EH (cell line): Measurements from ENCODE around the gene SH2D6.
A peak's percentile ranks its signal among the peaks of the same experiment; 100 is the strongest.
"Not testable (repeated sequence)": the region's sequence is repeated elsewhere in the genome, so short reads cannot be mapped to it uniquely, and the experiment has no call there.

Source experiments
- DNase-seq: peaks from one replicate; pipeline ENCODE4 v3.0.0-alpha.2; 2015; ENCODE audit warnings: low read depth

SH2D6 gene

DNA sequence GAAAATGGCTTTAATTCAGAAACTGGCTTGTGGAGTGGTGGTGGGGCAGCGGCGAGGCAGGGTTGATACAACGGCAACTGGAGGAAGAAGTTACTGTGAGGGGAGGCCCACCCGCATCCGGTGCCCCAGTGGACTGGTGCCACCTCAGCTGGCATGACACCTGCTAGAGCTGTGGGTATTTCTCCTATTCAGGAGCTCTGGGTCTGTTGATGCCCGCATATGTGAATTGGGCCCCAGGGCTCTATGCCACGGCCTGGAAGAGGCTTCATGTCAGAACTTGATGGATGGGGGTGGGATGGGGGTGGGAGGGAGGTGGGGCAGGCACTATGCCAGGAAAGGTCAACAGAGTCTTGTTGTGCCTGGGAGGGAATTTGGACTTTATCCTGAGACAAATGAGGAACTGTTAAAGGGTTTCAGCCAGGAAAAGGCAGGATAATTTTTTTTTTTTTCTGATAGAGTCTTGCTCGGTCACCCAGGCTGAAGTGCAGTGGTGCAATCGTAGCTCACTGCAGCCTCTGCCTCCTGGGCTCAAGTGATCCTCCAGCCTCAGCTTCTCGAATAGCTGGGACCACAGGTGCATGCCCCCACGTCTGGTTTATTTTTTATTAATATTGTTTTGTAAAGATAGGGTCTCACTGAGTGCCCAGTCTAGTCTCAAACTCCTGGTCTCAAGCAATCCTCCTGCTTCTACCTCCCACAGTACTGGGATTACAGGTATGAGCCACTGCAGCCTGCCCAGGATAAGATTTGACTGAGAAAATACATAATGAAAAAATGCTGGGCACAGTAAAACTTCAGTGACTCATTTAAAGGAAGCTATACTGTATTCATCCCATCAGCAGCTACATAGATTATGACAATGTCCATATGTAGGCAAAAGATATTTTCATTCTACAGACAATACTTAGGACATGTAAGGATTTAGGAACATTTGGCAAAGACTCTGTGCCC is 52.6 kb downstream of the SH2D6 start:
- DNase-seq, result no peak

DNA sequence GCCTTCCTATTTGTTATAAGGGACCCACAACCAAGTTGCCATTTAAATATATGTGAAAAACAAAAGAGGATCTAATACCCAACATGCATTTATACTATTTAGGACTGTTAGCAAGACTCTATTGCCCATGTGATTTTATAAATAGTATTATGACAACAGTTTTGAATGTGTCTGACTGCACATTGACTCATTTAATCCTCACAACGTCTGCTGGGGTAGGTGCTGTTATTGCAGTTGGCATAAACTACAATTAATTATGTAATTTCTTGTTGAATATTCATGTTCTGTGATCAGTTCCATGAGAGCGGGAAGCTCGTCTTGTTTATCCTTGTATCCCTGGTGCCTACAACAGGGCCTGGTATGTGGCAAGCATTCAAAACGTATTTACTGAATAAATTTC is 53.7 kb downstream of the SH2D6 start:
- DNase-seq, result no peak

DNA sequence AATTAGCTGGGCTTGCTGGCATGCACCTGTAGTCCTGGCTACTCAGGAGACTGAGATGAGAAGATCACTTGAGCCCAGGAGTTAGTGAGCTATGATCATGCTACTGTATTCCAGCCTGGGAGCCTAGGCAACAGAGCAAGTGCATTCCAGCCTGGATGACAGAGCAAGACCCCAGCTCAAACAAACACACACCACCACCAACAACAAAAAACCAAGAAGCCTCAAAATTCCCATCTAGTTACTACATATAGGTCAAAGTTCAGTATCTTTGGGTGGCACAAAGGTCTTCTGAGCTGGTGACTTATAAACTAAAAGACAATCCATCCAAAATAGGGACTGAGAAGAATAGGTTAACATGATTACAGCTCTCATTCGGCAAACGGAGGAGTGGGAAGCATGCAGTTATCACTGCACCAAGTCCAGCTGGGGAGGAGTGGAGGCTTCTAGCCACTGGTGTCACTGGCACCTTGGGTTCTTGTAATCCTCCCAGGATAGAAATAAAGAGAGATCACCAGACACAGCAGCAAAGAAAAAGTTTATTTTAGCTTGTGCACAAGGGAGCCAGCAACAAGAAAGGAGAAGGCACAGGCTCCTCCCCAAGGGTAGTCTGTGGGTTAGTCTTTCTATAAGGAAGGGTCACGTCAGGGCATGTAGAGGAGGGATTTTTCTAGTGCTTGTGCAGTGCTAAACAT is 57.4 kb downstream of the SH2D6 start:
- no peak for DNase-seq

DNA sequence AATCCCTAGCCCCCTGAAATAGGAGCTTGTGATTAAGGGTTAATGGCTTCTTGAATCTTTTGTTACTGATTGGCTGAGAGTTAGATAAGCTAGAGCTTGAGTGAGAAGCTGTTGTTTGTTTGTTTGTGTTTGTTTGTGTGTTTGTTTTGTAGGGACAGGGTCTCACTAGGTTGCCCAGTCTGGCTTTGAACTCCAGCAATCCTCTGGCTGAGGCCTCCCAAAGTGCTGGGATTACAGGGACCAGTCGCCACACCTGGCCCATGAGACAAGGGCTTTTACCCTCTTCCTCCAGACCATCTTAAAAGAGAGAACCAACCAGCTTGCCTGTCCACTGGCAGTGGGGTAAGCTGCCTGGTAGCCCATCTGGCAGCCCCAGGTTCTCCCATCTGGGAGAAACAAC is 58.1 kb downstream of the SH2D6 start:
- no peak for DNase-seq

GRCh38 chr2:85477884-85478283 is 59.4 kb downstream of the SH2D6 start:
- DNase-seq, result no peak

DNA sequence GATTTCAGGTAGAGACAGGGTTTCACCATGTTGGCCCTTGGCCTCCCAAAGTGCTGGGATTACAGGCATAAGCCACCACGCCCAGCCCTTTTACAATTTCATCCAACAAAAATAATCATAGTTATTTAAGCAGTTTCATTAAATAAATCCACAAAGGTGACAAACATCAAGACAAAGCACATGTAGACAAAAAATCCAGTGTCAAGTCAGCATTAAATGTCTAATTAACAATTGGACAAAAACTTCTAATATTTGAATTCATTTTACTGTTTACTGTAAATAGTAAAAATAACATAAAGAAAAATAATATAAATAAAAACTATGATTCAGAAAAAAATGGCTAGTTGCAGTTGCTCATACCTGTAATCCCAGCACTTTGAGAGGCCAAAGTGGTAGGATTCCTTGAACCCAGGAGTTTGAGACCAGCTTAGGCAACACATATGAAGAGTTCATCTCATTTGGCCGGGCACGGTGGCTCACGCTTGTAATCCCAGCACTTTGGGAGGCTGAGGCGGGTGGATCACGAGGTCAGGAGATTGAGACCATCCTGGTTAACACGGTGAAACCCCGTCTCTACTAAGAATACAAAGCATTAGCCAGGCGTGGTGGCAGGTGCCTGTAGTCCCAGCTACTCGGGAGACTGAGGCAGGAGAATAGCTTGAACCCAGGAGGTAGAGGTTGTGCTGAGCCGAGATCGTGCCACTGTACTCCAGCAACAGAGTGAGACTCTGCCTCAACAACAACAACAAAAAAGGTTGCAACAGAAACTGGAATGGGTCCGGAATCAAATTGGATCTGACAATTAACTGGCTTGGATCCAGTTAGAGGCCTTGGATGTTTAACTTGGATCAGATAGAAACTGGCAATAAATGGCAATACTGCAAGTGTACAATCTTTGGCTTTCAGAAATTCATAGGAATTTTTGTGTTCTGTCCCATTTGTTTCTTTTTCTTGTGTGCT is 63.6 kb downstream of the SH2D6 start:
- no peak for DNase-seq

DNA sequence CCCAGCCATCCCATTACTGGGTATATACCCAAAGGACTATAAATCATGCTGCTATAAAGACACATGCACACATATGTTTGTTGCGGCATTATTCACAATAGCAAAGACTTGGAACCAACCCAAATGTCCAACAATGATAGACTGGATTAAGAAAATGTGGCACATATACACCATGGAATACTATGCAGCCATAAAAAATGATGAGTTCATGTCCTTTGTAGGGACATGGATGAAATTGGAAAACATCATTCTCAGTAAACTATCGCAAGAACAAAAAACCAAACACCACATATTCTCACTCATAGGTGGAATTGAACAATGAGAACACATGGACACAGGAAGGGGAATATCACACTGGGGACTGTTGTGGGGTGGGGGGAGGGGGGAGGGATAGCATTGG is 66.1 kb downstream of the SH2D6 start:
- not testable (repeated sequence) for DNase-seq

DNA sequence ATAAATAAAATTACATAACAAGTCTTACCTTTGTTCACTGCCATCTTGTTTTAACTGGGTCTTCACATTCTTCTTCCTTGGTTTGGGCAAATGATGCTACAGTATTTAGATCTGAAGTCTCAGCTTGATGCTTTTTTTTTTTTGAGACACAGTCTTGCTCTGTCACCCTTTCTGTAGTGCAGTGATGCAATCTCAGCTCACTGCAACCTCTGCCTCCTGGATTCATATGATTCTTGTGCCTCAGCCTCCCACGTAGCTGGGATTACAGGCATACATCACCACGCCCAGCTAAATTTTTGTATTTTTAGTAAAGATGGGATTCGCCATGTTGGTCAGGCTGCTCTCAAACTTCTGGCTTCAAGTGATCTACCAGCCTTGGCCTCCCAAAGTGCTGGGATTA is 67.3 kb downstream of the SH2D6 start:
- peak; percentile 38 for DNase-seq
